B cell (primary cell): ENCODE results near the gene PITX2. TPM values are rescaled to one million over a fixed set of nuclear protein-coding genes. Genes with fewer than 3 reads are reported as not detected.

Experiments
- ATAC-seq: fragments of 200-7000 bp; cut with Tn5 transposase; one replicate; pipeline ENCODE4 v1.10.0; 2021; ENCODE audit warnings: low read depth, mild to moderate bottlenecking, moderate number of reproducible peaks, moderate library complexity
- CTCF ChIA-PET: fragments of 350-600 bp; sonication (Branson Sonifier 250); formaldehyde crosslinking; loops from one replicate; lab custom pipeline; 2021; ENCODE audit warnings: antibody characterized with exemption, inconsistent platforms; lab: Charles Lee
- POLR2A ChIA-PET: fragments of 350-600 bp; sonication (Branson Sonifier 250); formaldehyde crosslinking; loops from one replicate; lab custom pipeline; 2021; ENCODE audit warnings: antibody characterized with exemption; lab: Charles Lee
- DNase-seq: peaks from one replicate; pipeline ENCODE4 v3.0.0; 2013
- H2AFZ ChIP-seq: 2 replicates; pipeline ENCODE4 v1.6.1; 2012; ENCODE audit warnings: mild to moderate bottlenecking, low read depth, low read length; ENCODE audit not compliant: insufficient read depth, poor library complexity, severe bottlenecking
- H3K27ac ChIP-seq, 2 donors: 1 replicate in 1 of 2; 2 replicates in 1 of 2; pipeline ENCODE4 v1.5.1; 2012 to 2013; ENCODE audit warnings: low read length in 2 of 2, mild to moderate bottlenecking in 2 of 2, moderate library complexity in 1 of 2
- H3K27me3 ChIP-seq, 4 experiments: fragments of 200-600 bp in 1 of 4; sonication (generic) in 1 of 4; replicated peaks in 1 of 4; 1 replicate in 2 of 4; 2 replicates in 2 of 4; pipeline versions ENCODE4 v1.6.1 to v1.7.0; 2013 to 2016; ENCODE audit warnings: low read length in 3 of 4, mild to moderate bottlenecking in 2 of 4, mixed read lengths in 1 of 4, moderate library complexity in 1 of 4; ENCODE audit not compliant: insufficient read depth in 4 of 4, control insufficient read depth in 3 of 4; ENCODE audit errors: control extremely low read depth in 1 of 4
- H3K36me3 ChIP-seq, 2 experiments: replicated peaks in 1 of 2; 1 replicate in 1 of 2; 2 replicates in 1 of 2; pipeline versions ENCODE4 v1.6.1 to v1.7.1; 2013; ENCODE audit warnings: low read length in 1 of 2; ENCODE audit not compliant: insufficient read depth in 2 of 2, control insufficient read depth in 1 of 2; ENCODE audit errors: control extremely low read depth in 1 of 2, extremely low read depth in 1 of 2
- H3K4me1 ChIP-seq, 2 donors: fragments of 200-600 bp in 1 of 2; sonication (generic) in 1 of 2; 1 replicate in 1 of 2; 2 replicates in 1 of 2; pipeline versions ENCODE4 v1.5.1 to v1.6.1; 2013 to 2017; ENCODE audit warnings: low read length in 2 of 2; ENCODE audit not compliant: control insufficient read depth in 2 of 2, insufficient read depth in 2 of 2
- H3K4me2 ChIP-seq: replicated peaks from 2 replicates; pipeline ENCODE3; 2012; ENCODE audit warnings: mild to moderate bottlenecking, low read depth, low read length; ENCODE audit not compliant: poor library complexity, severe bottlenecking
- H3K4me3 ChIP-seq, 5 experiments: fragments of 200-600 bp in 1 of 5; sonication (generic) in 1 of 5; 1 replicate in 3 of 5; 2 replicates in 2 of 5; pipeline versions ENCODE4 v1.5.1 to v1.7.0; 2011 to 2016; ENCODE audit warnings: low read length in 4 of 5, mild to moderate bottlenecking in 4 of 5, low read depth in 2 of 5, control low read depth in 1 of 5, moderate library complexity in 1 of 5; ENCODE audit not compliant: insufficient read depth in 1 of 5; ENCODE audit errors: control extremely low read depth in 1 of 5, extremely low read depth in 1 of 5
- H3K79me2 ChIP-seq: fragments of 200-600 bp; sonication (generic); one replicate; pipeline ENCODE4 v1.6.0; 2016; ENCODE audit warnings: low read length; ENCODE audit not compliant: control insufficient read depth, insufficient read depth
- H3K9ac ChIP-seq: fragments of 200-600 bp; sonication (generic); 2 replicates; pipeline ENCODE4 v1.6.1; 2017; ENCODE audit warnings: mild to moderate bottlenecking, low read length, moderate library complexity
- H3K9me3 ChIP-seq, 3 donors: one replicate each; pipeline versions ENCODE4 v1.6.1 to v1.7.1; 2013; ENCODE audit warnings: low read length in 2 of 3; ENCODE audit not compliant: control insufficient read depth in 2 of 3, insufficient read depth in 1 of 3; ENCODE audit errors: control extremely low read depth in 1 of 3
- H4K20me1 ChIP-seq: 2 replicates; pipeline ENCODE4 v1.6.0; 2012; ENCODE audit warnings: mild to moderate bottlenecking, low read length; ENCODE audit not compliant: insufficient read depth, control insufficient read depth, poor library complexity, severe bottlenecking
- H3K27ac Mint-ChIP-seq: one replicate; pipeline ENCODE4 v1.8.0; 2021; ENCODE audit warnings: mixed read lengths
- H3K27me3 Mint-ChIP-seq: one replicate; pipeline ENCODE4 v1.8.0; 2021; ENCODE audit warnings: mixed read lengths
- H3K4me1 Mint-ChIP-seq: one replicate; pipeline ENCODE4 v1.8.0; 2021; ENCODE audit warnings: mixed read lengths
- H3K4me3 Mint-ChIP-seq: one replicate; pipeline ENCODE4 v1.8.0; 2021; ENCODE audit warnings: mixed read lengths
- H3K9me3 Mint-ChIP-seq: one replicate; pipeline ENCODE4 v1.8.0; 2022; ENCODE audit warnings: mixed read lengths; ENCODE audit not compliant: insufficient read depth
- EZH2 ChIP-seq: IDR thresholded peaks from 2 replicates; pipeline ENCODE4 v1.6.1; 2012; ENCODE audit warnings: borderline replicate concordance, low read depth, mild to moderate bottlenecking, moderate library complexity, low read length; ENCODE audit not compliant: insufficient read depth, poor library complexity, severe bottlenecking
- WGBS: methylation state at CpG from one replicate; pipeline ENCODE4 v1.1.5; 2013; ENCODE audit warnings: missing lambda C conversion rate; ENCODE audit not compliant: insufficient coverage; 5-methylcytosine and 5-hydroxymethylcytosine counted together
- intact Hi-C: fragments of 100-400 bp; cut with micrococcal nuclease; formaldehyde crosslinking; loops from one replicate; pipeline ENCODE4 v1.10.0; 2022
- polyA plus RNA-seq: library from polyadenylated mRNA; depleted of rRNA; stranded (reverse); fragments of >200 nt; gene quantifications from 2 replicates; pipeline ENCODE4 v1.2.3, GENCODE V29; 2012
- total RNA-seq, 2 donors: library from RNA; stranded (reverse); fragments of 120-200 nt in 1 of 2; gene quantifications; 1 replicate in 1 of 2; 2 replicates in 1 of 2; pipeline versions ENCODE4 v1.2.3 to v1.2.4, GENCODE V29; 2013 to 2022
- TF ChIP-seq, protein P1 (sequence below): fragments of 200-600 bp; IDR thresholded peaks from one replicate; pipeline ENCODE4 v1.8.0; 2022; ENCODE audit warnings: antibody characterized with exemption, mild to moderate bottlenecking

PITX2 gene
- total and polyA plus RNA-seq, 2 donors (not counting 1 experiment from before 2014, with no cell fraction given) = not detected

- H3K9me3 Mint-ChIP-seq = no peaks in the 10 kb centered on the region
- peaks cover 1 to 62% (median 2%) of the 10 kb centered on the region in 3 donors for H3K9me3 ChIP-seq
Observed at GRCh38 chr4:110629214-110629754, 6.4 kb upstream of the PITX2 start.

DNA sequence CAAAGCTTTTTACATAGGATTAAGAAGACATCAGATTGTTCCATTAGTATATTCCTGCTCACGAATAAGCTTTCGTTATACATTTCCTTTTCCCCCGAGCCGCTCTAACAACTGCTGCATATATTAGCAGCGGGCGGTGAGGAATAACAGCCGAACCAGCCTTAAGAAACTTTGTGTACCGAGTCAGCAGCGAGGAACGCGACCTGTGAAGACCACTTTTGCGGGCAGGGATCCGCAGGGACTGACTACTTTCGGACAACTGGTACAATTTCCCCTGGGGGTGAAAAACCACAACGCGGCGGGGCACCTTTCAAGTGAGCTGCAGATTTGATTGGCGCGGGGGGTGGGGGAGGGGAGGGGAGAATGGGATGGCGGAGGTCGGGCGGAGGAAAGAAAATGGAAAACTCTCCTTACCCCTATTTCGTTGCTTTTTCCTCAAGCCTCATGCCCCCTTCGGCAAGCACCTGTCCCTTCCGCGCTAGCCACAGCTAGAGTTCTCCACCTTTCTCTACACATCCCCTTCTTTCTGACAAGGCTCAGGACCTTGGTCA is 5.9 kb upstream of the PITX2 start:
- POLR2A ChIA-PET = no interaction called here
- Histone ChIP-seq H3K9me3 (peaks cover 1 to 57% (median 2%) of the 10 kb centered on the region in 3 donors), H2AFZ (no peak overlapping the region), H3K79me2 (no peaks in the 10 kb centered on the region), H3K4me1 (peaks cover 13 to 26% of the 10 kb centered on the region in 2 donors), H3K27me3 (peaks cover 0 to 85% (median 64%) of the 10 kb centered on the region in 4 experiments), H3K9ac (no peak overlapping the region), H3K27ac (no peak overlapping the region), H3K4me3 (no peak overlapping the region), H4K20me1 (no peaks in the 10 kb centered on the region), H3K36me3 (no peaks in the 10 kb centered on the region), H3K4me2 (no peak overlapping the region)
- no peak overlapping the region for H3K4me3 Mint-ChIP-seq
- intact Hi-C loops = no loop called here
- TF ChIP-seq EZH2 = no peak
- TF ChIP-seq, protein P1, sequence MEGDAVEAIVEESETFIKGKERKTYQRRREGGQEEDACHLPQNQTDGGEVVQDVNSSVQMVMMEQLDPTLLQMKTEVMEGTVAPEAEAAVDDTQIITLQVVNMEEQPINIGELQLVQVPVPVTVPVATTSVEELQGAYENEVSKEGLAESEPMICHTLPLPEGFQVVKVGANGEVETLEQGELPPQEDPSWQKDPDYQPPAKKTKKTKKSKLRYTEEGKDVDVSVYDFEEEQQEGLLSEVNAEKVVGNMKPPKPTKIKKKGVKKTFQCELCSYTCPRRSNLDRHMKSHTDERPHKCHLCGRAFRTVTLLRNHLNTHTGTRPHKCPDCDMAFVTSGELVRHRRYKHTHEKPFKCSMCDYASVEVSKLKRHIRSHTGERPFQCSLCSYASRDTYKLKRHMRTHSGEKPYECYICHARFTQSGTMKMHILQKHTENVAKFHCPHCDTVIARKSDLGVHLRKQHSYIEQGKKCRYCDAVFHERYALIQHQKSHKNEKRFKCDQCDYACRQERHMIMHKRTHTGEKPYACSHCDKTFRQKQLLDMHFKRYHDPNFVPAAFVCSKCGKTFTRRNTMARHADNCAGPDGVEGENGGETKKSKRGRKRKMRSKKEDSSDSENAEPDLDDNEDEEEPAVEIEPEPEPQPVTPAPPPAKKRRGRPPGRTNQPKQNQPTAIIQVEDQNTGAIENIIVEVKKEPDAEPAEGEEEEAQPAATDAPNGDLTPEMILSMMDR = no peak
- CTCF ChIA-PET = no interaction called here
- no peak for DNase-seq
- peaks cover 11% of the 10 kb centered on the region for H3K4me1 Mint-ChIP-seq
- ATAC-seq = no peak
- 14% methylated on average over 19 of the region's 26 CpGs for WGBS
- H3K9me3 Mint-ChIP-seq = no peaks in the 10 kb centered on the region
- no peak overlapping the region for H3K27ac Mint-ChIP-seq
- H3K27me3 Mint-ChIP-seq = peaks cover 87% of the 10 kb centered on the region

More at GRCh38 chr4:110629214-110629754, 6.4 kb upstream of the PITX2 start:
- Histone ChIP-seq H3K4me1 (peaks cover 13 to 29% of the 10 kb centered on the region in 2 donors), H3K4me2 (no peak overlapping the region), H4K20me1 (no peaks in the 10 kb centered on the region), H3K9ac (no peak overlapping the region), H3K79me2 (no peaks in the 10 kb centered on the region), H3K27me3 (peaks cover 0 to 87% (median 66%) of the 10 kb centered on the region in 4 experiments), H2AFZ (no peak overlapping the region), H3K27ac (no peak overlapping the region), H3K36me3 (no peaks in the 10 kb centered on the region), H3K4me3 (no peak overlapping the region)
- no peak for TF ChIP-seq EZH2
- TF ChIP-seq, protein P1 = no peak
- 26% methylated on average over 35 of the region's 36 CpGs for WGBS
- ATAC-seq (no peak), DNase-seq (no peak)
- peaks cover 11% of the 10 kb centered on the region for H3K4me1 Mint-ChIP-seq
- H3K27ac Mint-ChIP-seq = peak overlapping the region; percentile 21
- ChIA-PET CTCF (no interaction called here), POLR2A (no interaction called here)
- intact Hi-C loops = no loop called here
- H3K27me3 Mint-ChIP-seq = peaks cover 83% of the 10 kb centered on the region
- H3K4me3 Mint-ChIP-seq = no peak overlapping the region
